IMR-90 (cell line): ENCODE measurements around the gene DTX3L. TPM values are rescaled to one million over a fixed set of nuclear protein-coding genes. Genes with fewer than 3 reads are reported as not detected.

Experiments
- ATAC-seq: fragments of 200-7000 bp; cut with Tn5 transposase; 2 replicates; pipeline ENCODE4 v1.9.1; 2020; ENCODE audit warnings: low read depth, mild to moderate bottlenecking, moderate library complexity
- Bru-seq: library from RNA; stranded (reverse); fragments of 400-500 nt; gene quantifications from one replicate; lab custom pipeline; 2021; lab: Mats Ljungman, UMichigan
- BruChase-seq, 2 experiments: library from RNA; stranded (reverse); fragments of 400-500 nt; gene quantifications; one replicate each; lab custom pipeline; 2021; lab: Mats Ljungman, UMichigan
- BruUV-seq: library from RNA; stranded (reverse); fragments of 400-500 nt; replicated peaks from 2 replicates; lab custom pipeline; 2021; lab: Mats Ljungman, UMichigan
- CTCF ChIA-PET: fragments of 300-600 bp; formaldehyde crosslinking; extraction: SDS; loops from one replicate; lab custom pipeline; 2021; ENCODE audit warnings: antibody characterized with exemption; lab: Yijun Ruan, JAX
- POLR2A ChIA-PET: fragments of 300-600 bp; sonication (Branson Sonifier 250); formaldehyde crosslinking; loops from one replicate; lab custom pipeline; 2022; ENCODE audit warnings: antibody characterized with exemption; ENCODE audit not compliant: unreplicated experiment; lab: Charles Lee
- DNase-seq: peaks from one replicate; pipeline ENCODE4 v3.0.0; 2013
- H2AFZ ChIP-seq: replicated peaks from 2 replicates; pipeline ENCODE3; 2013; ENCODE audit warnings: low read length, mild to moderate bottlenecking; ENCODE audit not compliant: poor library complexity
- H2AK5ac ChIP-seq: 2 replicates; pipeline ENCODE4 v1.6.1; 2013; ENCODE audit warnings: low read depth, low read length, inconsistent platforms
- H2AK9ac ChIP-seq: replicated peaks from 2 replicates; pipeline ENCODE3; 2013; ENCODE audit warnings: mild to moderate bottlenecking, low read depth, low read length, moderate library complexity; ENCODE audit not compliant: poor library complexity
- H2BK120ac ChIP-seq: 2 replicates; pipeline ENCODE4 v1.6.1; 2013; ENCODE audit warnings: low read depth, low read length, inconsistent platforms
- H2BK15ac ChIP-seq: 3 replicates; pipeline ENCODE4 v1.6.1; 2013; ENCODE audit warnings: low read depth, low read length, inconsistent platforms
- H2BK20ac ChIP-seq: 2 replicates; pipeline ENCODE4 v1.6.1; 2013; ENCODE audit warnings: low read depth, mild to moderate bottlenecking, inconsistent platforms, low read length, moderate library complexity
- H2BK5ac ChIP-seq: 2 replicates; pipeline ENCODE4 v1.6.1; 2013; ENCODE audit warnings: mild to moderate bottlenecking, low read depth, low read length, inconsistent platforms; ENCODE audit not compliant: poor library complexity, severe bottlenecking
- H3K14ac ChIP-seq: replicated peaks from 2 replicates; pipeline ENCODE4 v1.6.1; 2013; ENCODE audit warnings: low read depth, low read length, inconsistent platforms
- H3K18ac ChIP-seq: 2 replicates; pipeline ENCODE4 v1.6.1; 2013; ENCODE audit warnings: low read depth, low read length, control low read depth
- H3K23ac ChIP-seq: 2 replicates; pipeline ENCODE4 v1.6.1; 2013; ENCODE audit warnings: low read depth, low read length, inconsistent platforms
- H3K27ac ChIP-seq: 2 replicates; pipeline ENCODE4 v1.5.1; 2013; ENCODE audit warnings: mild to moderate bottlenecking, control low read depth, low read length; ENCODE audit not compliant: insufficient read depth
- H3K27me3 ChIP-seq: 2 replicates; pipeline ENCODE4 v1.6.1; 2013; ENCODE audit warnings: low read length; ENCODE audit not compliant: control insufficient read depth, insufficient read depth
- H3K36me3 ChIP-seq: 2 replicates; pipeline ENCODE4 v1.6.1; 2013; ENCODE audit warnings: low read length, mixed read lengths; ENCODE audit not compliant: control insufficient read depth, insufficient read depth
- H3K4ac ChIP-seq: 2 replicates; pipeline ENCODE4 v1.6.1; 2013; ENCODE audit warnings: low read depth, low read length, inconsistent platforms
- H3K4me1 ChIP-seq: 2 replicates; pipeline ENCODE4 v1.6.1; 2013; ENCODE audit warnings: low read length, mixed read lengths; ENCODE audit not compliant: control insufficient read depth, insufficient read depth
- H3K4me2 ChIP-seq: 2 replicates; pipeline ENCODE4 v1.6.1; 2013; ENCODE audit warnings: low read depth, mild to moderate bottlenecking, control low read depth, low read length, moderate library complexity
- H3K4me3 ChIP-seq: 2 replicates; pipeline ENCODE4 v1.5.1; 2013; ENCODE audit warnings: low read depth, mild to moderate bottlenecking, control low read depth, low read length, moderate library complexity; ENCODE audit not compliant: insufficient read depth
- H3K56ac ChIP-seq: 2 replicates; pipeline ENCODE4 v1.6.1; 2013; ENCODE audit warnings: low read length, inconsistent platforms; ENCODE audit not compliant: insufficient read depth; ENCODE audit errors: extremely low read depth
- H3K79me1 ChIP-seq, 2 experiments: 2 replicates each; pipeline ENCODE4 v1.6.1; 2013; ENCODE audit warnings: low read length in 2 of 2, inconsistent platforms in 1 of 2, low read depth in 1 of 2
- H3K9ac ChIP-seq: 2 replicates; pipeline ENCODE4 v1.6.1; 2013; ENCODE audit warnings: low read depth, low read length, control low read depth
- H3K9me1 ChIP-seq: 2 replicates; pipeline ENCODE4 v1.6.1; 2013; ENCODE audit warnings: low read length, inconsistent platforms; ENCODE audit not compliant: insufficient read depth
- H3K9me3 ChIP-seq: 2 replicates; pipeline ENCODE4 v1.6.1; 2013; ENCODE audit warnings: low read length; ENCODE audit not compliant: control insufficient read depth, insufficient read depth
- H4K20me1 ChIP-seq: 2 replicates; pipeline ENCODE4 v1.6.1; 2013; ENCODE audit warnings: low read length, inconsistent platforms; ENCODE audit not compliant: insufficient read depth
- H4K5ac ChIP-seq: 2 replicates; pipeline ENCODE4 v1.6.1; 2013; ENCODE audit warnings: mild to moderate bottlenecking, low read depth, low read length, control low read depth
- H4K8ac ChIP-seq, 2 experiments: 2 replicates each; pipeline ENCODE4 v1.6.1; 2013; ENCODE audit warnings: low read depth in 2 of 2, low read length in 2 of 2, control low read depth in 1 of 2, inconsistent platforms in 1 of 2
- H4K91ac ChIP-seq: 2 replicates; pipeline ENCODE4 v1.6.1; 2013; ENCODE audit warnings: low read depth, low read length, inconsistent platforms; ENCODE audit not compliant: insufficient read depth
- BHLHE40 ChIP-seq: fragments of 150-350 bp; IDR thresholded peaks from 2 replicates; pipeline ENCODE4 v1.6.1; 2016; ENCODE audit warnings: mild to moderate bottlenecking, low read depth, low read length
- CEBPB ChIP-seq: IDR thresholded peaks from 2 replicates; pipeline ENCODE4 v1.6.1; 2012; ENCODE audit warnings: low read depth, low read length, improper control_type of control experiment
- CHD1 ChIP-seq: IDR thresholded peaks from 2 replicates; pipeline ENCODE4 v1.6.1; 2012; ENCODE audit warnings: low read depth, low read length, improper control_type of control experiment
- FOS ChIP-seq: fragments of 150-350 bp; IDR thresholded peaks from 2 replicates; pipeline ENCODE4 v1.6.1; 2016; ENCODE audit warnings: low read depth, low read length
- MAFK ChIP-seq: IDR thresholded peaks from 2 replicates; pipeline ENCODE4 v1.6.1; 2012; ENCODE audit warnings: low read depth, low read length, improper control_type of control experiment
- MAZ ChIP-seq: IDR thresholded peaks from 2 replicates; pipeline ENCODE4 v1.6.1; 2012; ENCODE audit warnings: low read depth, mild to moderate bottlenecking, low read length, improper control_type of control experiment, moderate library complexity, borderline replicate concordance
- NFE2L2 ChIP-seq: fragments of 150-350 bp; IDR thresholded peaks from 2 replicates; pipeline ENCODE4 v1.6.1; 2016; ENCODE audit warnings: low read depth, mild to moderate bottlenecking, low read length
- POLR2A ChIP-seq: IDR thresholded peaks from 2 replicates; pipeline ENCODE4 v1.6.1; 2012; ENCODE audit warnings: mild to moderate bottlenecking, low read depth, low read length
- RCOR1 ChIP-seq: IDR thresholded peaks from 2 replicates; pipeline ENCODE4 v1.6.1; 2012; ENCODE audit warnings: mild to moderate bottlenecking, low read length, improper control_type of control experiment; ENCODE audit not compliant: insufficient replicate concordance
- RFX5 ChIP-seq: IDR thresholded peaks from 2 replicates; pipeline ENCODE4 v1.8.0; 2012; ENCODE audit warnings: low read depth, mild to moderate bottlenecking, low read length, moderate library complexity
- SMC3 ChIP-seq: fragments of 150-350 bp; IDR thresholded peaks from 2 replicates; pipeline ENCODE4 v1.6.1; 2016; ENCODE audit warnings: low read depth, mild to moderate bottlenecking, antibody characterized with exemption, low read length, moderate library complexity
- USF2 ChIP-seq: fragments of 150-350 bp; IDR thresholded peaks from 2 replicates; pipeline ENCODE4 v1.6.1; 2017; ENCODE audit warnings: mild to moderate bottlenecking, antibody characterized with exemption, low read length, low read depth
- WGBS, 2 experiments: methylation state at CpG; one replicate each; pipeline versions ENCODE4 v1.1.5 to v1.1.7; 2013; ENCODE audit warnings: missing lambda C conversion rate in 2 of 2; ENCODE audit not compliant: insufficient read length in 1 of 2; ENCODE audit errors: extremely low coverage in 2 of 2; 5-methylcytosine and 5-hydroxymethylcytosine counted together
- dilution Hi-C: fragments of 300-500 bp; cut with HindIII; formaldehyde crosslinking; loops from one replicate; pipeline ENCODE4 v1.14.3; 2018; ENCODE audit warnings: low sequenced_read_pairs; ENCODE audit not compliant: unreplicated experiment
- in situ Hi-C: fragments of 300-500 bp; cut with MboI; formaldehyde crosslinking; loops from 3 replicates; pipeline ENCODE4 v1.14.3; 2019; ENCODE audit warnings: low sequenced_read_pairs, inconsistent platforms, mixed read lengths
- intact Hi-C: fragments of 100-400 bp; cut with micrococcal nuclease; formaldehyde crosslinking; loops from 2 replicates; pipeline ENCODE4 v1.10.0; 2022
- long read RNA-seq: library from polyadenylated mRNA; unstranded; transcript quantifications from one replicate; pipeline ENCODE4 v2.0.0, GENCODE V29; 2021; ENCODE audit not compliant: unreplicated experiment
- polyA plus RNA-seq, 3 experiments: library from polyadenylated mRNA; depleted of rRNA; stranded (reverse); fragments of >200 nt; gene quantifications; 2 replicates each; pipeline ENCODE4 v1.2.3, GENCODE V29; 2012; ENCODE audit warnings: low replicate concordance in 1 of 3
- total RNA-seq: library from RNA; depleted of rRNA; stranded (reverse); fragments of >200 nt; gene quantifications from 2 replicates; pipeline ENCODE4 v1.2.3, GENCODE V29; 2012; rRNA removed
- TF ChIP-seq, protein P1 (sequence below): fragments of 150-350 bp; IDR thresholded peaks from 2 replicates; pipeline ENCODE4 v1.6.1; 2016; ENCODE audit warnings: low read depth, mild to moderate bottlenecking, low read length, moderate library complexity, borderline replicate concordance

Gene DTX3L
- total RNA-seq (7.9 and 8.9 TPM in 2 replicates), polyA plus RNA-seq (2012; rRNA removed) (3.0 and 4.1 TPM in 2 replicates), Bru-seq, nascent RNA (percentile 67 among the genes with signal in this experiment), BruChase-seq, experiment 1, labeled RNA remaining after a 6-hour chase (percentile 85 among the genes with signal in this experiment), BruChase-seq, experiment 2, labeled RNA remaining after a 2-hour chase (percentile 91 among the genes with signal in this experiment)
- 1.5 and 2.4 TPM in 2 replicates for polyA plus RNA-seq (2012; cell fraction: cytosol; rRNA removed)
- 0.60 and 2.5 TPM in 2 replicates for polyA plus RNA-seq (2012; cell fraction: nucleus; rRNA removed; ENCODE audit: low replicate concordance)
- long read RNA-seq, full-length matches to known transcripts = 3 of 17 reads
- long read RNA-seq, partial matches to known transcripts = 0 of 17 reads
- long read RNA-seq, other reads (novel, unspliced or antisense) = 14 of 17 reads

DNA sequence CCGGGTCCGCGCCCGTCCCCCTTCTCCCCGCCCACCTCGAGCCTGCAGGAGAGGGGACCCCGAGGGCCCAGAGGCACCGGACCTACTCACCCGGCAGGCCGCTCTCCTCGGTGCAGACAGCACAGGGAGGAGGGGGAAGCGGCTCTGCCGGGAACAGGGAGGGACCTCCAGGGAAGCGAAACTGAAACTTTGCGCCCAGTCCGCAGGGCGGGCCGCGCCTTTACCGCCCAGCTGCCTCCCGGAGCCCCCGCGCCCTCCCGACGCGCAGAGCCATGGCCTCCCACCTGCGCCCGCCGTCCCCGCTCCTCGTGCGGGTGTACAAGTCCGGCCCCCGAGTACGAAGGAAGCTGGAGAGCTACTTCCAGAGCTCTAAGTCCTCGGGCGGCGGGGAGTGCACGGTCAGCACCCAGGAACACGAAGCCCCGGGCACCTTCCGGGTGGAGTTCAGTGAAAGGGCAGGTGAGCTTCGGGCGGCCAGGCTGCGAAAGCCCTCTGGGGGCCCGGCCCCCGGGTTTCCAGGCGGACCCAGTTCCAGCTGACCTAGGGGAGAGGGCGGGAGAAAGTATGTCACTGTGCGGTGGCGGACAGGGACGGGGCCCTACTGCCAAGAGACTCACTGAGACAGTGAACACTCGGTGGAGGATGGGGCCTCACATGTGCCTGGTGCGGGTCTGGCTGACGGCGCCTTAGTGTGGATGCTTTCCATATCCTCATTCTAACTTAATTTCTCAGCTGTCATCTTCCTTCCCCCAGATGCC, at the start of gene DTX3L, which contains the start of gene PARP9:
Gene DTX3L (plus strand): TSS at position 184 of the 758 bp plus-strand sequence. CDS start 89 bp downstream, at position 273.
Gene PARP9 (minus strand): TSS at position 146 of the 758 bp plus-strand sequence. CDS start 4,680 bp downstream, outside the sequence.
- Histone ChIP-seq H3K4me2 (peak within 1 kb of the TSS; percentile 92), H2BK15ac (0 out of 3 replicates have a peak within 1 kb of the TSS, but pooled peaks have one; percentile 2), H3K4me3 (peak within 1 kb of the TSS; percentile 63), H3K18ac (peak within 1 kb of the TSS; percentile 51), H3K4ac (peak within 1 kb of the TSS; percentile 91), H3K4me1 (peaks cover 3% of the 10 kb centered on the region; the same call in 1 of the 2 replicates), H4K5ac (peak within 1 kb of the TSS; percentile 40), H3K79me1 (peaks cover 15 to 23% of the 10 kb centered on the region in 2 experiments), H3K56ac (peak within 1 kb of the TSS; percentile 53), H3K9me1 (peaks cover 3% of the 10 kb centered on the region; the same call in 1 of the 2 replicates), H3K27me3 (no peaks in the 10 kb centered on the region), H2AK9ac (peak within 1 kb of the TSS; percentile 92), H3K9ac (peak within 1 kb of the TSS; percentile 71), H2BK120ac (peak within 1 kb of the TSS; percentile 83), H4K8ac (peak within 1 kb of the TSS; percentile 77 to 79), H2BK20ac (peak within 1 kb of the TSS; percentile 60; the same call in 1 of the 2 replicates), H3K14ac (peak within 1 kb of the TSS; percentile 69), H4K91ac (peak within 1 kb of the TSS; percentile 77), H3K9me3 (no peaks in the 10 kb centered on the region), H2AK5ac (no peak within 1 kb of the TSS; the same call in 1 of the 2 replicates), H4K20me1 (no peaks in the 10 kb centered on the region), H3K36me3 (peaks cover 14% of the 10 kb centered on the region), H3K23ac (peak within 1 kb of the TSS; percentile 71), H2BK5ac (peak within 1 kb of the TSS; percentile 56), H3K27ac (peak within 1 kb of the TSS; percentile 88), H2AFZ (peak within 1 kb of the TSS; percentile 98)
- dilution Hi-C loops = no loop called here
- in situ Hi-C loops = no loop called here
- peak; percentile 73 for DNase-seq
- 1% methylated on average over 24 of the region's 56 CpGs; no CpG with 5 or more reads in 1 of the 2 experiments for WGBS, 2 experiments
- BruUV-seq = no TSS peak
- ChIA-PET POLR2A (interaction anchor here (0.7 kb wide), 1 partner anchor 502 kb away, joined by 3 read pairs; no protein-coding TSS in a partner anchor), CTCF (interaction anchor here (0.6 kb wide), 1 partner anchor 102 kb away, joined by 3 read pairs; no protein-coding TSS in a partner anchor)
- peak; percentile 97 for ATAC-seq
- intact Hi-C loops = loop anchor here (1.0 to 10.0 kb wide), 4 partner anchors 115 to 460 kb away; partner anchors contain the start of gene SEMA5B
- TF ChIP-seq MAFK (no peak), SMC3 (no peak), NFE2L2 (no peak), MAZ (peak; percentile 36; the same call in 1 of the 2 replicates), CEBPB (no peak), RCOR1 (no peak), BHLHE40 (no peak), USF2 (no peak; the same call in 1 of the 2 replicates), POLR2A (0 out of 2 replicates have a peak, but pooled peaks have one; percentile 24), RFX5 (no peak), CHD1 (no peak), FOS (no peak)
- TF ChIP-seq, protein P1, sequence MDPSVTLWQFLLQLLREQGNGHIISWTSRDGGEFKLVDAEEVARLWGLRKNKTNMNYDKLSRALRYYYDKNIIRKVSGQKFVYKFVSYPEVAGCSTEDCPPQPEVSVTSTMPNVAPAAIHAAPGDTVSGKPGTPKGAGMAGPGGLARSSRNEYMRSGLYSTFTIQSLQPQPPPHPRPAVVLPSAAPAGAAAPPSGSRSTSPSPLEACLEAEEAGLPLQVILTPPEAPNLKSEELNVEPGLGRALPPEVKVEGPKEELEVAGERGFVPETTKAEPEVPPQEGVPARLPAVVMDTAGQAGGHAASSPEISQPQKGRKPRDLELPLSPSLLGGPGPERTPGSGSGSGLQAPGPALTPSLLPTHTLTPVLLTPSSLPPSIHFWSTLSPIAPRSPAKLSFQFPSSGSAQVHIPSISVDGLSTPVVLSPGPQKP = no peak
